Psoas muscle (tissue), 8 donors: Measurements from ENCODE around the gene NFIB. TPM values are rescaled to one million over a fixed set of nuclear protein-coding genes. Genes with fewer than 3 reads are reported as not detected.

Experiments used
- ATAC-seq, 4 donors: fragments of 200-7000 bp; cut with Tn5 transposase; one replicate each; pipeline ENCODE4 v1.9.1; 2020; ENCODE audit warnings: moderate library complexity in 3 of 4, mild to moderate bottlenecking in 2 of 4
- DNase-seq, 2 donors: peaks; one replicate each; pipeline ENCODE4 v3.0.0-alpha.2; 2020
- H3K27ac ChIP-seq: fragments of 200-600 bp; one replicate; pipeline ENCODE4 v1.8.0; 2022
- H3K27me3 ChIP-seq, 3 donors: fragments of 200-600 bp in 1 of 3; one replicate each; pipeline versions ENCODE4 v1.6.1 to v1.8.0; 2013 to 2022; ENCODE audit warnings: low read length in 2 of 3, mild to moderate bottlenecking in 2 of 3, moderate library complexity in 1 of 3; ENCODE audit not compliant: insufficient read depth in 3 of 3
- H3K36me3 ChIP-seq, 2 donors: fragments of 200-600 bp in 1 of 2; one replicate each; pipeline versions ENCODE4 v1.6.1 to v1.8.0; 2013 to 2022; ENCODE audit warnings: low read depth in 1 of 2, mild to moderate bottlenecking in 1 of 2, moderate library complexity in 1 of 2; ENCODE audit not compliant: insufficient read depth in 1 of 2
- H3K4me1 ChIP-seq: fragments of 200-600 bp; one replicate; pipeline ENCODE4 v1.8.0; 2022
- H3K4me3 ChIP-seq: fragments of 200-600 bp; one replicate; pipeline ENCODE4 v1.8.0; 2022; ENCODE audit warnings: mild to moderate bottlenecking
- H3K9me3 ChIP-seq: fragments of 200-600 bp; one replicate; pipeline ENCODE4 v1.8.0; 2022
- CTCF ChIP-seq: fragments of 200-600 bp; IDR thresholded peaks from one replicate; pipeline ENCODE4 v1.8.0; 2022; ENCODE audit warnings: antibody characterized with exemption
- WGBS, 3 donors: extraction: QIAGEN DNeasy Blood & Tissue Kit; methylation state at CpG; one replicate each; pipeline versions ENCODE4 v1.1.6 to v1.1.7; 2013; 5-methylcytosine and 5-hydroxymethylcytosine counted together
- intact Hi-C, 2 donors: fragments of 100-400 bp; cut with DNase I; formaldehyde crosslinking; loops; one replicate each; pipeline versions ENCODE4 v1.11.0 to v1.14.2; 2022
- long read RNA-seq, 2 donors: library from polyadenylated mRNA; unstranded; transcript quantifications; one replicate each; pipeline ENCODE4 v2.0.0, GENCODE V29; 2021
- polyA plus RNA-seq, 3 donors: library from polyadenylated mRNA; stranded (reverse); fragments of 200-250 nt; gene quantifications; one replicate each; pipeline ENCODE4 v1.2.3, GENCODE V29; 2013
- total RNA-seq, 4 donors: library from RNA; stranded (reverse); fragmentation: NEBNext Ultra II Directional in 2 of 4; extraction: Animal tissue kit (Norgen Biotek cat#: 25700) in 2 of 4; gene quantifications; one replicate each; pipeline versions ENCODE4 v1.2.1 to v1.2.4, GENCODE V29; 2021 to 2023
- donor health status: healthy with polysubstance abuse.
- donor health status: DM: no; HTN: no; CAD: no; lungs with moderate emphysema.
- donor health status: Bipolar disorder and iron deficiency.
- donor health status: healthy.
- donor health status: DM: yes; HTN: yes; CAD: no.
- donor health status: DM: no; HTN: no; CAD: no.
- donor health status: DM: no; HTN: no; CAD: no.
- donor health status: DM: yes; HTN: yes; CAD: no.

Gene NFIB
- 10 to 100 TPM; 35.0 to 65.1 (median 47.3) TPM for total RNA-seq
- polyA plus RNA-seq: 10 to 100 TPM in 1 of 3 donors, 1 to 10 TPM in 2; 5.8 to 17.1 (median 6.1) TPM
- long read RNA-seq, donor 1, full-length matches to known transcripts: 8 of 11 reads
- long read RNA-seq, donor 1, partial matches to known transcripts: 1 of 11 reads
- long read RNA-seq, donor 1, other reads (novel, unspliced or antisense): 2 of 11 reads
- long read RNA-seq, donor 2, full-length matches to known transcripts: 28 of 46 reads
- long read RNA-seq, donor 2, partial matches to known transcripts: 4 of 46 reads
- long read RNA-seq, donor 2, other reads (novel, unspliced or antisense): 14 of 46 reads

- H3K27me3 ChIP-seq: no peaks in the 10 kb centered on the region
- 1% methylated on average over 11 to 62 of the region's 63 CpGs for WGBS, 3 donors
- intact Hi-C loops: loop anchor here (10.0 kb wide), 2 partner anchors 279 to 1169 kb away; no protein-coding TSS in a partner anchor
- H3K27ac ChIP-seq: peak within 1 kb of the TSS; percentile 99
- TF ChIP-seq CTCF: no peak
- peak; percentile 70 to 88 for DNase-seq
- H3K9me3 ChIP-seq: no peaks in the 10 kb centered on the region
- H3K36me3 ChIP-seq: no peaks in the 10 kb centered on the region
- peaks cover 34% of the 10 kb centered on the region for H3K4me1 ChIP-seq
- peak within 1 kb of the TSS; percentile 93 for H3K4me3 ChIP-seq
- peak; percentile 41 to 57 (median 53) for ATAC-seq
Measured at GRCh38 chr9:14313951-14314423, at the start of gene NFIB. Gene NFIB, minus strand, starts transcription at chr9:14314141. Its CDS starts 630 bp downstream, at chr9:14313511.

GRCh38 chr9:14362175-14362574, 48.2 kb upstream of the NFIB start:
- DNase-seq: no peak
- intact Hi-C loops: no loop called here

GRCh38 chr9:14361074-14361473, 47.1 kb upstream of the NFIB start:
- Histone ChIP-seq H3K27ac (no peak overlapping the region), H3K27me3 (no peaks in the 10 kb centered on the region), H3K4me3 (no peak overlapping the region), H3K36me3 (peaks cover 0 to 4% of the 10 kb centered on the region in 2 donors), H3K4me1 (peaks cover 8% of the 10 kb centered on the region), H3K9me3 (no peaks in the 10 kb centered on the region)
- TF ChIP-seq CTCF: no peak
- ATAC-seq: no peak
- no peak for DNase-seq
- intact Hi-C loops: no loop called here

More at GRCh38 chr9:14362175-14362574, 48.2 kb upstream of the NFIB start:
- no peaks in the 10 kb centered on the region for H3K27me3 ChIP-seq
- ATAC-seq: peak; percentile 28 to 58 (median 54)
- WGBS, 3 donors: 73 to 94% (median 74%) methylated on average over 1 of the region's 1 CpG
- TF ChIP-seq CTCF: no peak
- H3K4me1 ChIP-seq: peaks cover 8% of the 10 kb centered on the region
- H3K4me3 ChIP-seq: no peak overlapping the region
- peaks cover 0 to 4% of the 10 kb centered on the region in 2 donors for H3K36me3 ChIP-seq
- H3K9me3 ChIP-seq: no peaks in the 10 kb centered on the region
- H3K27ac ChIP-seq: no peak overlapping the region

GRCh38 chr9:14358523-14358922, 44.6 kb upstream of the NFIB start:
- ATAC-seq: no peak
- no peaks in the 10 kb centered on the region for H3K27me3 ChIP-seq
- no peaks in the 10 kb centered on the region for H3K4me1 ChIP-seq
- no peak overlapping the region for H3K4me3 ChIP-seq
- DNase-seq: no peak
- WGBS, 3 donors: 89 to 93% (median 89%) methylated on average over 2 of the region's 2 CpGs
- intact Hi-C loops: loop anchor here in 1 of 2 donors (5.0 to 10.0 kb wide), 2 partner anchors 444 to 1006 kb away; no protein-coding TSS in a partner anchor
- H3K36me3 ChIP-seq: peaks cover 0 to 4% of the 10 kb centered on the region in 2 donors
- H3K27ac ChIP-seq: no peak overlapping the region
- H3K9me3 ChIP-seq: no peaks in the 10 kb centered on the region
- TF ChIP-seq CTCF: no peak
